C4-2B (cell line): ENCODE measurements around the gene CTSF.

Source experiments
- ZFX ChIP-seq: fragments of 450-650 bp; IDR thresholded peaks from 2 replicates; pipeline ENCODE4 v1.6.1; 2017
- TF ChIP-seq, protein P1 (sequence below): fragments of 450-650 bp; conservative IDR thresholded peaks from 2 replicates; pipeline ENCODE4 v1.5.1; 2017; ENCODE audit warnings: mild to moderate bottlenecking

DNA sequence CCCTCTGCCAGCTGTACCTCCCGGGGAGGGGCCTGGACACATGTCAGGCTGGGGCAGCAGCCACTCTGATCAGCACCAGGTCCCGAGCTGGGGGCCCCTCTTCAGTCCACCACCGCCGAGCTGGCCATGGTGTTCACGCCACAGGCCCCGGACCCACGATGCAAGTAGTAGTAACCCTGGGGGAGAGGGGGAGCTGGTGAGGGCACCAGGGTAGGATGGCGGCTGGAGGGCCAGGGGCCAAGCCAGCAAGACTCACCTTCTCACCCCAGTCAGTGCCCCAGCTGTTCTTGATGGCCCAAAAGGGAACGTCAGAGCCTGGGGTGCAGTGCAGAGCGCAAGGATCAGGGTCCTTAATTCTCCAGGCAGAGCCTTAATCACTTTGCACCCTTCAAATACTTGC lies 4.6 kb downstream of the CTSF start:
- TF ChIP-seq, protein P1, sequence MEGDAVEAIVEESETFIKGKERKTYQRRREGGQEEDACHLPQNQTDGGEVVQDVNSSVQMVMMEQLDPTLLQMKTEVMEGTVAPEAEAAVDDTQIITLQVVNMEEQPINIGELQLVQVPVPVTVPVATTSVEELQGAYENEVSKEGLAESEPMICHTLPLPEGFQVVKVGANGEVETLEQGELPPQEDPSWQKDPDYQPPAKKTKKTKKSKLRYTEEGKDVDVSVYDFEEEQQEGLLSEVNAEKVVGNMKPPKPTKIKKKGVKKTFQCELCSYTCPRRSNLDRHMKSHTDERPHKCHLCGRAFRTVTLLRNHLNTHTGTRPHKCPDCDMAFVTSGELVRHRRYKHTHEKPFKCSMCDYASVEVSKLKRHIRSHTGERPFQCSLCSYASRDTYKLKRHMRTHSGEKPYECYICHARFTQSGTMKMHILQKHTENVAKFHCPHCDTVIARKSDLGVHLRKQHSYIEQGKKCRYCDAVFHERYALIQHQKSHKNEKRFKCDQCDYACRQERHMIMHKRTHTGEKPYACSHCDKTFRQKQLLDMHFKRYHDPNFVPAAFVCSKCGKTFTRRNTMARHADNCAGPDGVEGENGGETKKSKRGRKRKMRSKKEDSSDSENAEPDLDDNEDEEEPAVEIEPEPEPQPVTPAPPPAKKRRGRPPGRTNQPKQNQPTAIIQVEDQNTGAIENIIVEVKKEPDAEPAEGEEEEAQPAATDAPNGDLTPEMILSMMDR = no peak
- TF ChIP-seq ZFX = no peak
